DMS153 (cell line): ENCODE data around the gene ARPC5.

Experiments
- DNase-seq: peaks from one replicate; lab custom pipeline; 2025; lab: John Stamatoyannopoulos, UW

ARPC5 gene

DNA sequence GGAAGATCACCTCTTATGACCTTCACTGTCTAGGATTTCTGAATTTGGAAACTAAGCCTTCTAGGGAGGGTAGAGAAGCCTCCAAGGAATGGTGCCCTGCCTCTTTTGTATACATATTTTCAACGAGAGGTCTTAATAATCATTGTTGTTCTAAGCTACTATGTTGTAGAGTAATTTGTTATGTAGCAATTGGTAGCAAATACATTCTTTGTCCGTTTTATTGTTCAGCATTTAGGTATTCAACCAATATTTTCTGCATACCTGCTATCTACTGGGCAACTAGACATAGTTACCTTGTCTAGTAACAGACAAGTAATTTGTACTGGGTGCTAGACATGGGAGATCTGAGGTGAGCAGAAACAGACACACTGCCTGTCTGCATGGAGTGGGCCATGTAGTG lies 24.6 kb downstream of the ARPC5 start:
- DNase-seq, result no peak

DNA sequence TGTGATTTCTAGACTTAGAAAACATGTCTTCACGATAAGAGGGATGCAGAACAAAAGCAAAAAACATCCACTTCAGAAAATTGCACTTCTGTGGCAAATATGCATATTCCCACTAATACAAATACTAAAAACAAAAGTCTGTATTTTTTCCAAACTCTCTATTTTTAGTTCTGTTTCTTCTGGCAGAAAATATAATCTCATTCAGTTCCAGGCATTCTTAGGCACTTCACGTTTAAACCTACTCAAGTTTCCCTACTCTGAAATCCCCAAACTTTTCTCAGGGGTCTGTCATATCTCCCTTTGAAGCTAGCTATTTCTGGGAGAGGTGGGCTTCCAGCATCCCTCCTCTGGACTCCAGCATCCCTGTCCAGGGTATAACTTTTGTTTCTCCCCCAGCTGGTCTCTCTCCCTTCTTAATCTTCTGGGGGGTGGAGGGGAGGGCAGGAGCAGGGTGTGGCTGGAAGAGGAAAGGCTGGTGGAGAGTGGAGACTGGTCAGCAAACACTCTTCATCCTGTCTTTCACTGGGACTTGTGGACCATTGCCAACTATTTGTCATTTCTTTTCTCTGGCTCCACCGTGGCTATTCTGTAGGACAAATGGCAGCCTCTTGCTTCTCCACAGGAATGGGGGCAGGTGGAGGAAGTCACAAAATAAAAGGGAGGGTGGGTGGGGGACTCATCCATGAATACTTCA lies 25.7 kb downstream of the ARPC5 start:
- no peak for DNase-seq

DNA sequence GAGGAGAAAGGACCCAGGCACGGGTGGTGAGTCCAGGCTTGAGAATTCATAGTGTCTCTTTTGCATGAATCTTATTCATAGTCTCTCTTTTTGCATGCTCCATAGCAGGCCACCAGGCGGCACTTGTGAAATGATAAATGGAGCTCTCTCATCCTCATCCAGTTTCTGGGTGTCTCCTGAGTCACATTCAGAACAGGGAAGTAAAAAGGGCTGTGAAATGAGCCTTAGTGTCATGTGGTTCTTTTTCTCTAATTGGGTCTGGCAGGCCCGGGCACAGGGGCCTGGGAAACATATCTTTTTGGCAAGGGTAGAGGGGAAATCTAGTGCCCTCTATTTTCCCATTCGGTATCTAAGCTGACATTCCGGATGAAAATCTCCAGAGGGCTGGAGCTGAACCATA lies 26.3 kb downstream of the ARPC5 start:
- DNase-seq, result peak; percentile 71

DNA sequence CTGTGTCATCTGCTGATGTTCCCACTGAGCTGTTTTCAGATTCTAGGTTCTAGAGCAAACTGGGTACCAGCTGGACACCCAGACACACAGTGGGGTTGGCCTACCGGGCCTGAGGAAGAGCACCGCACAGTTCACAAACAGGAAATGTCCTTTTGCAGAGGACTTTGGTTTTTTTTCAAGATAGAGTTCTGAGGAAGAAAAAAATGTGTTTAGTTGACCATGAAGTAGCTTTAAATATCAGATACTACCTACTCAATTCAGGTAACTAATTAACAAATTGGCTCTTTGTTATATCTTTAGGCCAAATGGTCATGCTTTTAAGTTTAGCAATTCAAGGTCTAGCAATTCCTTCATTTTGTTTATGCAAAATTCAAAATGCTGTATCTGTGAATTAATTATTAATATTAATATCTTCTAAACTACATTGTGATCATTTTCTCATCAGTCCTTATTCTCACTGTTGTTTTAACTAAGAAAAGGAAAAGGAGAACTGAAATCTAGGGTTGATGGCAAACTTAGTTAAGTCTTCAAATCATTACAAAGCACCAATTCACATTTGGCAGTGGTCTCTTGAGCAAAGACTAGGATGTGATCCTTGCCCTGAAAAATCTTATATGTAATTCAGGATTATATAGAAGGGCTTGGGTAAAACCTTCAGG lies 28.1 kb downstream of the ARPC5 start:
- DNase-seq, result no peak

DNA sequence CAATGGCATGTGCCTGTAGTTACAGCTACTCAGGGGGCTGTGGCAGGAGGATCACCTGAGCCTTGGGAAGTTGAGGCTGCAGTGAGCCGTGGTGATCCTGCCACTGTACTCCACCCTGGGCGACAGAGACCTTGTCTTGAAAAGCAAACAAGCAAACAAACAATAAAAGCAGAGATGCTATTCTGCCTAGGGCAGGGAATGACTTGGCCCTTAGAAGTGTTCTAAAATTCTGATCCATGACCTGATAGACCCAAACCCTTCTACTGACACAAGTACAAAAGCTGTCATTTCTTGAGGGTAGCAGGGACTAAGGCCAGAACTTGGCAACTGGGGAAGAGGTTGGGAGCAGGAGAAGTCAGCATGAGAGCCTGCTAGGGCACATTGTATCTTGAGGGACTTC lies 29.7 kb downstream of the ARPC5 start:
- no peak for DNase-seq

DNA sequence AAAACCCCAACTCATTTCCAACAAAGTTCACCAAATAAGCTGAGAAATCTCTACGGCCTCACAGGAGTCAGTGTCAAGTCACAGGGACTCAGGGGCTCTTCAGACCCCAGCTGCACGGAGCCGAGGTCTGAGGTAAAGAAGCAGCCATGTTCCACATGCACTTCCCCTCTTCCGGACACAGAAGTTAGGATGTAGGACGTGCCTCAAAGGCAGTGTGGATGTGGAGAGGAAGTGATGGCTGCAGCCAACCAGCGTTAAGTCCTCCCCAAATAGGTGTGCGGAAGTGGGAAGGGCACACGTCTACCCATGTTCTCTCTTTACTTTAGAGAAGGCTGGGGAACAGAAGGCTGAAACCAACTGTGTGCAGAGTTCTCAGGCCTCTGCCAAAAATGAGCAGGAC lies 30.8 kb downstream of the ARPC5 start:
- DNase-seq, result no peak

DNA sequence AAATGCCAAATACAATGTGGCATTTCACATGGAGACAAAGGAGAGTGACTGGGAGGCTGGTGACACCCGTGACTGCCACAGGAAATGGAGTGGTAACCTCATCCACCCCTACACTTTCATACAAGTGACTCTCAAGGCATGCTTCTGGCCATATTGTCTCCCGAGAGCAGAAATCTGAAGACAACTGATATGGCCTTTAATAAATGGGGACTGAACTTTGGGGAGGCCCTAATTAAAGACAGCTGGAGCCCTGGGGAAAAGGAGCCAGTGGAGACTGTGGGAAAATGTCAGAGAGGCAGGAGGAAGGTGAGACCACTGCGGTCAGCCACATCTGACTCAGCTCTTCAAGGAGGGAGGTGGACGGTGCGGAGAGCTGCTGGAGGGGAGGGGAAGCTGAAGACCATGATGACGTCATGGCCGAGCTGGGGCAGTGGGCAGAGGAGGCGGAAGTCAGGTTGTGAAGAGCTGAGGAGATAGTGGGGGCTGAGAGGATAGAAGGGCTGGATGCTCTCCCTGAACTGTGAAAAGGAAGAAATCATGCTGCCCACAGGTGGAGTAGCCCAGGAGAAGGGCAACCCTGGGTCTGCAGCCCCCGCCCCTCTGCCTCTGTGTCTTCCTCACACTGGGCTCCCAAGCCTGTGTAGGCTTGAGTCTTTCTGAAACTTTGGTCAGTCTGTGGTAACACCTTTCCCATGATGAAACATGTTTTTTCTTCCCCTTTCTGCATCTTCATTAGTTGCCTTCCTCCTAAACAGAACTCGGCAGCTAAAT lies 31.4 kb downstream of the ARPC5 start:
- no peak for DNase-seq

DNA sequence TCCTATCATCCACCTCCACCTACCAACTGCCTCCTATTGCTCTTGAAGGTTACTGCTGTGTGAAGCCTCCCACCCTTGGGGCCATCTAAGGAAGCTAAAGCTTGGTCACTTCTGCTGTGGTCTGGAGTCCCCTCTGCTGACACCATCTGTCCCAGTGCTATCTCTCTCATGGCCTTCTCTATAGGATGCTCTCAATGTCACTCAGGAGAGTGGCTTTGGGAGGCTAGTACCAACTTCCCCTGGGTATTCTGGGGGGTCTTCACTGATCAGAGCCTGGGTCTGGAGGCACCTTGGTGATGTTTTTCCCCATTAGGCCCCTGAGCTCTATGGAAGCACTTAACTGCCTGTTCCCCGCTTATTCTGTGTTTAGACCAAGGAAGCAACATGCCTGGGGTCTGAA lies 33.1 kb downstream of the ARPC5 start:
- DNase-seq, result no peak

DNA sequence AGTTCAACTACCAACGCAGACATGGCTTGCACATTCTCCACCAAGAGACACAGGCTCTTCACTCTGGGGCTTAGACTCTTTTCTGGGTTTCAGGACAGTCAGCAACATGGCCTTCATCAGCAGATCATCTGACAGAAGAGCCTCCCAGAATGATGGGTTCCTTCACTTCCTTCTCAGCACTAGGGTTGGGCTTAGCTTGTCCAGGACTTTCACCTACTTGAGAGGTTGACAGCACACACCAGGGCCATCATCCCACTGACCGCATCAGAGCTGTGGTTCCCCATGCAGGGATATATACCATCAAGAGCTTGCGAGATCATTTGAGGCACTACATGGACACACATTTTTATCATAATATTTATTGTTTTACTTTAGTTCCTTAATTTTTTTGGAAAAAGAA lies 34.9 kb downstream of the ARPC5 start:
- DNase-seq, result no peak

DNA sequence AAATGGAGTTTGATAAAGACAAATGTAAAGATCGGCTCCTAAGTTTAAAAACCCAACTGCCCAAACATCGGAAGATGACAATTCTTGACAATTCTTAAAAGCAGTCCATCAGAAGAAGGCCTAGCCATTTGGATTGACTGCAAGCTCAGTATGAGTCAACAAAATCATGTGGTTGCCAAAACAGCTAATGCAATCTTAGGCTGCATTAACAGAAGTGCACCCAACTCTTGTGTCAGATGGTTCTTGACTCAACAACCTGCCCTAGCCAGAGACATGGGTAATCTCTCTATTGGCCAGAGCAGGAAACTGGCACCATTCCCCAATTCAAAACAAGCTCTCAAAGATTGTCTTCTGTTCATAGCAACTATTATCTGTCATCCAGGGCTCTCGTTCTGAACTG lies 35.4 kb downstream of the ARPC5 start:
- DNase-seq, result no peak

DNA sequence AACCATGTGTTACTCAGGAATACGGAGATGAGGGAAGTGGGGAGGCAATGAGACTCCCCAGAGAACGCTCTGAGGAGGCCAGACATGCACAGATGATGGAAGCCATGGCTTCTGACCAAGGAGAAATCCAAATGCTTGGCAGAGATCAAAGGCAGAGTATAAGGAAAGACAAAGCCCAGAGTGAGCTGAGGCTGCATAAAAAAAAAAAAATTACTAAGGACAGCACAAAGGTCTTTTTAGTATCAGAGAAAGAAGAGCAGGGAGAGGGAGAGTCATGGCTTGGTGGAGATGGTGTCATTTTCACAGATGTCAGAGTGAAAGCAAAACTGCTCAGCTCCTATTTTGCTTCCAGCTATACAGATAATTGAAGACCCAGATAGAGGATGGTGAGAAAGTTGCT lies 37.2 kb downstream of the ARPC5 start:
- DNase-seq, result no peak

DNA sequence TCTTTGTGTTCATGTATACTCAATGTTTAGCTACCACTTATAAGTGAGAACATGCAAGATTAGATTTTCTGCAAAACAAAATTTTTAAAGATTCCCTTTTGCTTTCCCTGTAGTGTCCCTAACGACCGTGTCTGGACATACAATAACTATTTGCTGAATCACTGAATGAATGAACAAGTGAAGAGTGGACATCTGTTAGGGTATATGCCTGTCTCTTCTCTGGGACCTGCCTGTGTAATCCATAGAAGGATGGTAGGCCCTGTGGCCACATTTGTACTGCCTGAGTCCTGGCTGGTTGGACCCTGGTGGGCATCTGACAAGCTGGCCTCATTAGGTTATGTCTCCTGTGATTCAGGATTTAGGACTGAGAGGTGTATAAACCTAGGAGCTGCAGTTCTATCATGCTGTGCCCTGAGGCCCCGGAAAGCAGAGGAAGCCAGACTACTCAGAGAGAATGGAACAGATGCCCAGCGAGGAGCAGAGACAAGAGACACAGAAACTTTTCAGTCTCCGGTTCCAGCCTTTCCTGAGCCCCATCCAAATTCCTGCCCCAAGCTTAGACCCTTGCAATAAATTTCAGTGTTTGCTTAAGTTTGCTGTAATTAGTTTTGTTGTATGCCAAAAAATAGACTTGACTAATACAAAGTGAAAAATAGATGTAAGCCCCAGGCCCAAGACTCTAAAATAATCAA lies 37.8 kb downstream of the ARPC5 start:
- no peak for DNase-seq

DNA sequence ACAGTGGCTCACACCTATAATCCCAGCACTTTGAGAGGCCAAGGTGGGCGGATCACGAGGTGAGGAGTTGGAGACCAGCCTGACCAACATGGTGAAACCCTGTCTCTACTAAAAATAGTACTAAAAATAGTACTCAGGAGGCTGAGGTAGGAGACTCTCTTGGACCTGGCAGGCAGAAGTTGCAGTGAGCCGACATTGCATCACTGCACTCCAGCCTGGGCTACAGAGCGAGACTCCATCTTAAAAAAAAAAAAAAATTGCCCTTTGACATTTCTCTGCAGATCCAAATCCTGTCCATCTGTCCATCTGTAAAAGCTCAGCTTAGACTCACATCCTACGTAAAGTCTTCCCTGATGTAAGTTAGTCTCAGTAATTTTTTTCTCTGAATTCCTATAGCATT lies 39.1 kb downstream of the ARPC5 start:
- DNase-seq, result no peak

DNA sequence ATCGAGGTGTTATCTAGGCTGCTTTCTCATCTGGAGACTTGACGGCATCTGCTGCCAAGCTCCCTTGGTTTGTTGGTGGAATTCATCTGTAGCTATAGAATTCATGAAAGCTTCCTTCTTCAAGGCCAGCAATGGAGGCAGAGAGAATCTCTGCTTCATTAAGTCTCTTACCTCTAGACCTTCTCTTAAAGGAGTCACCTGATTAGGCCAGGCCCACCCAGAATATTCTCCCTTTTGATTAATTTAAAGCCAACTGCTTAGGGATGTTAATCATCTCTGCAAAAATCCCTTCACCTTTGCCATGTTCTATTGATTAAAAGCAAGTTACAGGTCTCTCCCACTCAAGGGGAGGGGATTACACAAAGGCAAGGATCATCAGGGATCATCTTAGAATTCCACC lies 40.0 kb downstream of the ARPC5 start:
- DNase-seq, result no peak

DNA sequence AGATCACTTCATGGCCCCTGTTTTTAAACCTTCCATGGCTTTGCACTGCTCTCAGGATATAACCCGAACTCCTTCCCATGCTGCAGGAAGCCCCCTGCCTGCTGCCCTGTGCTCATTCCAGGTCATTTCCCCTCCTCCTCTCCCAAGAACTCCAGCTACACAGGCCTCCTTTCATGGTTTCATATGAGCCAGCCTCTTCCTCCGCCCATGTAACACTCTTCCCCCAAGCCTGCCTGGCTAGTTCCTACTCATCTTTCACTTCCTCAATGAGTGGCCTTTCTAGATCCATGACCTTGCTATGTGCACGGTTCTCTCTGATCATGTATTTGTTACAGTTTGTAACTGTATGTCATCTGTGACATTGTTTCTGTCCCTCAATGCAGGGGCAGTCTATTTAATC lies 42.2 kb downstream of the ARPC5 start:
- DNase-seq, result no peak

DNA sequence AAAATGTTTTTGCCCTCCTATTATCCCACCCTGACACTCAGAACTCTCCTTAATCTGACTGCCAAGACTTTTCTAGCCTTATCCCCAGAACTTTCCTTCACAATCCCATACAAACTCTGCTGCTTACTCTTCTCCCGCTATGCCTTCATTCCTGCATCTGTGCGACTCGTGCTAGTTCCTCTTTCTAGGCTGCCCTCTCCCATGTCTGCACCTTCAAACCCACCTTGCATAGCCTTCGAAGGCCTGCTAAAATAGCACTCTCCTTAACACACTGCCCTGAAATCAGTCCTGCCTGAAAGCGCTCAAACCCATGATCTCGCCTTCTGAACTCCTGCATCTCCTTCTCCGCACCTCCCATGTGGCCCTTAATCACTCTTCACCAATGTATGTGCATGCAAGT lies 42.9 kb downstream of the ARPC5 start:
- no peak for DNase-seq

DNA sequence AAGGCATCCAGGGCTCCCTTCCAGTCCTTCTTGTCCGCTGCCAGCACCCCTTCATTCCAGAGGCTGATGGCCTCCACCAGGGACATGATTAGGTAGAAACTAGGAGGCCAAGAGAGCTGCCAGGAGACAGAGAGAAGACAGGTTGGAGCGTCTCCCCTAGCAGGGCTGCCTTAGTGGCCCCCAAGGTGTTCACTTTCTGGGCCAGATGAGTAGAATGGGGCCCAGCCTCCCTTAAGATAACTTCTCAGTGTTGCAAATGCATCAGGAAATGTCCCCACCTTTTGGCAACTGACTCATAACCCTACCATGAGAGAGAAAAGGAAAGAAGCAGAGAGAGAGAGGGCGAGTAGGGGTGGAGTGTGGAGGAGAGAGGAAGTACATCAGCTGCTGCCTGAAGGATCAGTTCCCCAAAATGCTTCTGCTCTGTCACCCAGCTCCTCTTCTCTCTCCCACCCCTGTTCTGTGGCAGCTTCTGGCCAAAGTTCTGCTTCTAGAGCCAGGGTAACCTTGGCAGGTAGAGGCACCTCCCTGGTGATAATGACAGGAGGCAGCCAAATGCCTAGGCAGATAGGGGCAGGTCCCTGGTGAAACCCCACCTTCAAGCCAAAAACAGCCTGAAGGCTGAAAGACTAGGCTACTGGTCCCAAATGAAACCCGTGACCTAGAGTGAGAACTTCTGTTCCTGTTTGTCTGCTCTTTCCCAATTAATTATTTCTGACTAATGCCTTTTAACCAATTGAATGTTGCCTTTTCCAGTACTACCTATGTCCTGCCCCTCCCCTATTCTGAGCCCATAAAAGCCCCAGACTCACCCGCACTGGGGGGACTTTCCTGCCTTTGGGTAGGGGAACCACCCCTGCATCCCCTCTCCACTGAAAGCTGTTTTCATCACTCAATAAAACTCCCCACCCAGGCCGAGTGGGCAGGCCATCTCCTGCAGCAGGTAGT lies 45.1 kb downstream of the ARPC5 start, which contains the start of gene NCF2:
Gene NCF2, minus strand, starts transcription at position 216 of the 948 bp plus-strand sequence. Its CDS starts 130 bp downstream, at position 86.
- DNase-seq, result no peak

DNA sequence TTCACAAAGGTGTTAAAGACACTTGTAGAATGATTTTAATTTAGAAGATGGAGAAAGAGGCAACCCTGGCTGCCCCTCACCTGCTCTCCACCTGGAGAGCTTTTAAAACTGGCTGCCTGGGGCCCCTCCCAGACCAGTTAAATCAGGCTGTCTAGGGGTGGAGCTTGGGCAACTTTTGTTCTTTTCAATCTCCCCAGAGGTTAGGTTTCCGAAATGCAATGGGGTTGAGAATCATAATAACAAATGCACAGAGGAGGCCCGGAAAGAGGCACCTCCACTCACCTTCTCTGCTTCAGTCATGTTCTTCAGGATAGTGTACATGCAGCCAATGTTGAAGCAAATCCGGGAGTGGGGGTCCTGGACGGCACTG lies 45.7 kb downstream of the ARPC5 start:
- no peak for DNase-seq

DNA sequence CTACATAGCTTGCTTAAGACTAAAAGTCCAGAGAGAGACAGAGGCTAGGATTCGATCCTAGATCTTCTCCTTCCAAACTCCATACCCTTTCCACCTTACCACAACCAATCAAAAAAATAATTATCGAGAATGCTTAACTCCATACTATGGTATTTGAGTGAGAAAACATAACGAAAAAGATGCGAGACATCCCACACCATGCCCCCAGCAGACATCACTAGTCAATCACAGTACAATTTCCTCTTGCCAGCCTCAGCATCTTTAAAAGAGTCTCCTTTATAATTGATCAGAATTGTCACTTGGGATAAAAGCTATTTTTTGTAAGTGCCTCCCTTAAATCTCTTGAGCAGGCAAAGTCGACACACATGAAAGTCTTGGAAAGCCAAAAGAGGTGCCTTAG lies 46.2 kb downstream of the ARPC5 start:
- DNase-seq, result no peak

DNA sequence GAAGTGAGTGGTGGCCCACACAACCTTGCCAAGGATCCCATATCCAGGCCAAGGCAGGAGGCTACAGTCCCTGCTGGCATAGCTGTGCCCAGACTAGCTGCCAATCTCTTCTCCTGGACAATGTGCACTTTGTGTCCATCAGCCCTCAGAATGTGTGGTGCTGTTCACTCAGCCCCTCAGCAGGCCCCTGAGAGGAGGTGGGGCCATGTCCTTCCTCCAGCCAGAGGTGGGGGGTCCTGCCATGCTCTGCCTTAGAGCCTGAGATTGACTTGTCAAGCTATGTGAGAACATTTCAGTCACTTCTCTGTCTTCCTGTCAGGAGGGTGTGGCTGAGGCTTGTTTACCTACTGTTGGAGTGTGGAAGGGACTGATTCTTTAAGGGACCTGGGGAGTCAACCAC lies 46.8 kb downstream of the ARPC5 start:
- DNase-seq, result no peak

DNA sequence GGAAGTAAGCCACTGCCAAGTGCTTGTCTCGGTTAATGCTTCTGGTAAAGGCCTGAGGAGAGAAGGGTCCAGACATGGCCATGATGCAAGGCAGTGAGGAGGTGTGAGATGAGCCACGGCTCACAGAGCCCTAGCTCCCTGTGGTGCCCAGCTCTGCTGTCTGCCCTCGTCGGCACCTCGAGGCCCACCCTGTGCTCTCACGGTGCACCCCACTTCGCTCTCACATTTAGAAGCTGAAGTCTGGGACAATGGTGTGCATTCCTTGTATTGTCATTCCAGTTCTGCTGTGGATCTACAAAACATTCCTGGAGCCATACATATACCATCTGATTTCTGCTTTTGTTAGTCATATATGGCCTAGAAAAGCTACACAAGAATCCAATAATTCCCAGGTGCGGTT lies 48.7 kb downstream of the ARPC5 start:
- DNase-seq, result no peak

DNA sequence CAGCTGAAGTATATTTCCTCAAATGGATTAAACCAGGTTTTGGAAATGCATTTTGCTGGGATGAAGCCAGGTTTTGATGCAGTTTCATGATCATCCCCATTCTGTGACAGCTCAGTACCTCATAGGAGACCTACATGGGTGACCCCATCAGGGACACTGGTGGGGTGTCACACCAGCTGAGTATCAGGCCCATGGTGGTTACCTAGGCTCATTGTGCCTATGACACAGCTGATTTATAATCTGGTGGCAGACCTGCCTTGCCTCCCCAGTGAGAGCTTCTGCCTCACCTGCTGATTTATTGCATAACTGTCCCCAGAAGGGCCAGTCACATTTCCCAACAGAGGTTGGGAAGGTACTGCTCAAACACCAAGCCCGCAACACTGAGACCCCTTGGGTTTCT lies 49.1 kb downstream of the ARPC5 start:
- DNase-seq, result no peak
